Keratinocyte (primary cell): ENCODE data around the gene PLAAT5.

ENCODE experiments used
- CTCF ChIP-seq, 3 experiments: IDR thresholded peaks in 1 of 3; conservative IDR thresholded peaks in 1 of 3; optimal IDR thresholded peaks in 1 of 3; 2 replicates in 2 of 3; 3 replicates in 1 of 3; pipeline versions ENCODE3 to v1.5.1; 2011; ENCODE audit warnings: low read length in 3 of 3, mild to moderate bottlenecking in 3 of 3, moderate library complexity in 2 of 3, control low read depth in 1 of 3, inconsistent platforms in 1 of 3; ENCODE audit not compliant: insufficient read depth in 2 of 3; ENCODE audit errors: extremely low read depth in 1 of 3
- EZH2 ChIP-seq: IDR thresholded peaks from one replicate; pipeline ENCODE4 v1.6.1; 2012; ENCODE audit warnings: inconsistent platforms, mild to moderate bottlenecking, low read length, moderate library complexity

DNA sequence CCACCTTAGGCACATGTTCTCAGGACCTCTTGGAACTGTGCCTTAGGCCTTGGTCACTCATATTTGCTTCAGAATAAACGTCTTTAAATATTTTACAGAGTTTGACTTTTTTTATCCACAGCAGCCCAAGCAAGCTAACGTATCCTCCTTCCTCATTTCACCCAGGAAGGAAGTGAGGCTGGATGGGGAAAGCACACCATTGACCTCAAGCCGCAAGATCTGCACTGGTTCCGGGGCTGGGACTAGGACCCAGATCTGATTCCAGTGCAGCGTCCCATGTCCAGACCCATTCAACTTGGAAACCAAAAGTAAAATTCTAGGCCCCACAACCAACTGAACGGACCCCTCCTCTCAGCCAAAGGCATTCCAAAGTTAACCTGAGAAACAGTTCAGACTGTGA is 12.5 kb upstream of the PLAAT5 start:
- TF ChIP-seq CTCF (optimal IDR thresholded peaks at IDR 0.05 in 1 of 3, IDR thresholded peaks at IDR 0.05 in 1 of 3, conservative IDR thresholded peaks at IDR 0.05 in 1 of 3; ENCODE audit: extremely low read depth in 1 of 3, insufficient read depth in 2 of 3, low read length in 3 of 3): no peak
- no peak for TF ChIP-seq EZH2
